ENCODE results near the gene LRRC4. TPM values are rescaled to one million over a fixed set of nuclear protein-coding genes. Genes with fewer than 3 reads are reported as not detected.

Gene LRRC4
- total RNA-seq, 1 experiment from 2014 or later = 10.4 TPM

DNA sequence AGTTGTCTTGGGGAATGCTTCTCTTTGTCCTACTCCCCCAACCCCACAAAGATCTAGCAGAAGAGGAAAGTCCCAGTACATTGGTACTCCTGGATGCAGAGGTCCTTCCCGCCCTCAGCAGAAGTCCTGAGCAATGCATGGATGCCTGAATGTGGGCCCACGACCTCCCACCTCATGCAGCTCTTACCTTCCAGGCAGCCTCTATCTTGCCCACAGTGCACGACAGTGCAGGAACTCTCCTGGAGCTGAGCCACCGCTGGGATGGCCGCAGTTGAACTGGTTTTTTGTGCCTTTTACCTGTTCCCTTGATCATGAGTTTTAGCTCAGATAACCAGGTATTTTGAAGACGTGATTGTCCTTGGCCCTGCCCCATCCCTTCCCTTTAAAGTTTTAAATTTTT, 37.9 kb downstream of the LRRC4 start:
- Histone ChIP-seq H3K23ac (ENCODE audit: insufficient read length, low read depth, low read length) (no peak overlapping the region), H3K9ac (ENCODE audit: extremely low read depth, insufficient read length, low read length) (no peak overlapping the region), H4K91ac (ENCODE audit: insufficient read length, low read depth, low read length) (no peak overlapping the region), H3K27me3 (ENCODE audit: insufficient read depth, low read length) (no peaks in the 10 kb centered on the region), H2BK5ac (ENCODE audit: insufficient read length, low read length) (no peak overlapping the region), H3K4me1 (ENCODE audit: insufficient read depth, low read length) (peaks cover 6% of the 10 kb centered on the region; the same call in 1 of the 2 replicates), H4K20me1 (ENCODE audit: control insufficient read depth, insufficient read depth, insufficient read length) (no peaks in the 10 kb centered on the region), H3K56ac (ENCODE audit: insufficient read length, low read depth, low read length) (no peak overlapping the region), H3K18ac (ENCODE audit: insufficient read length, low read depth, low read length) (no peak overlapping the region), H2BK15ac (ENCODE audit: low read depth, low read length) (no peak overlapping the region), H3T11ph (ENCODE audit: low read length) (no peak overlapping the region), H2BK12ac (ENCODE audit: insufficient read length, low read depth, low read length) (no peak overlapping the region), H3K79me2 (ENCODE audit: insufficient read depth, low read length) (no peaks in the 10 kb centered on the region), H2AK5ac (ENCODE audit: insufficient read length, low read length) (no peak overlapping the region), H2BK20ac (ENCODE audit: low read depth, low read length, poor library complexity, severe bottlenecking) (no peak overlapping the region), H3K4me2 (ENCODE audit: insufficient read depth, insufficient read length, low read length) (no peak overlapping the region), H3K4ac (ENCODE audit: low read depth, low read length) (no peak overlapping the region), H3K14ac (ENCODE audit: insufficient read depth, low read length) (no peak overlapping the region; the same call in 1 of the 2 replicates), H4K8ac (replicated peaks; ENCODE audit: insufficient read length, low read depth, low read length) (no peak overlapping the region), H3K79me1 (ENCODE audit: insufficient read depth, low read depth, low read length, poor library complexity, severe bottlenecking) (no peaks in the 10 kb centered on the region), H2BK120ac (ENCODE audit: low read depth, low read length, poor library complexity, severe bottlenecking) (no peak overlapping the region), H2AFZ (ENCODE audit: low read length) (no peak overlapping the region), H3K9me3 (ENCODE audit: control insufficient read depth, low read depth, low read length) (no peaks in the 10 kb centered on the region), H3K23me2 (ENCODE audit: insufficient read length, low read depth, low read length, poor library complexity, severe bottlenecking) (no peaks in the 10 kb centered on the region), H3K27ac (ENCODE audit: insufficient read length, low read depth, low read length) (no peak overlapping the region), H4K5ac (ENCODE audit: insufficient read length, low read depth, low read length) (no peak overlapping the region)
- Mint-ChIP-seq H3K36me3 (ENCODE audit: insufficient read depth in 1 of 3, low read depth in 3 of 3) (peaks cover 9 to 26% (median 22%) of the 10 kb centered on the region in 3 experiments), H3K4me1 (peaks cover 28 to 35% of the 10 kb centered on the region in 2 experiments), H3K9me3 (no peaks in the 10 kb centered on the region), H3K4me3 (no peak overlapping the region), H3K27me3 (ENCODE audit: low read depth) (no peaks in the 10 kb centered on the region), H3K27ac (no peak overlapping the region; a peak in 1 of 7 replicates)
- TF ChIP-seq, protein P1, sequence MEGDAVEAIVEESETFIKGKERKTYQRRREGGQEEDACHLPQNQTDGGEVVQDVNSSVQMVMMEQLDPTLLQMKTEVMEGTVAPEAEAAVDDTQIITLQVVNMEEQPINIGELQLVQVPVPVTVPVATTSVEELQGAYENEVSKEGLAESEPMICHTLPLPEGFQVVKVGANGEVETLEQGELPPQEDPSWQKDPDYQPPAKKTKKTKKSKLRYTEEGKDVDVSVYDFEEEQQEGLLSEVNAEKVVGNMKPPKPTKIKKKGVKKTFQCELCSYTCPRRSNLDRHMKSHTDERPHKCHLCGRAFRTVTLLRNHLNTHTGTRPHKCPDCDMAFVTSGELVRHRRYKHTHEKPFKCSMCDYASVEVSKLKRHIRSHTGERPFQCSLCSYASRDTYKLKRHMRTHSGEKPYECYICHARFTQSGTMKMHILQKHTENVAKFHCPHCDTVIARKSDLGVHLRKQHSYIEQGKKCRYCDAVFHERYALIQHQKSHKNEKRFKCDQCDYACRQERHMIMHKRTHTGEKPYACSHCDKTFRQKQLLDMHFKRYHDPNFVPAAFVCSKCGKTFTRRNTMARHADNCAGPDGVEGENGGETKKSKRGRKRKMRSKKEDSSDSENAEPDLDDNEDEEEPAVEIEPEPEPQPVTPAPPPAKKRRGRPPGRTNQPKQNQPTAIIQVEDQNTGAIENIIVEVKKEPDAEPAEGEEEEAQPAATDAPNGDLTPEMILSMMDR (conservative IDR thresholded peaks at IDR 0.05) = no peak
- WGBS (ENCODE audit: extremely low coverage, insufficient read length, low lambda C conversion rate) = no CpG with 5 or more reads among the region's 6 CpGs
- DNase-seq = no peak
